Fibroblast of gingiva (primary cell): ENCODE data around the gene ADORA1.
A peak's percentile ranks its signal among the peaks of the same experiment; 100 is the strongest.

Source experiments
- DNase-seq: peaks from one replicate; pipeline ENCODE4 v3.0.0-alpha.2; 2011; ENCODE audit warnings: low read depth

ADORA1 gene

GRCh38 chr1:203186446-203187303 lies 59.1 kb downstream of the ADORA1 start, which contains the start of gene CHI3L1:
Gene CHI3L1, minus strand, starts transcription at chr1:203186704. Its CDS starts 81 bp downstream, at chr1:203186623.
- DNase-seq: no peak

GRCh38 chr1:203187304-203187685 lies 59.8 kb downstream of the ADORA1 start:
- DNase-seq: no peak

DNA sequence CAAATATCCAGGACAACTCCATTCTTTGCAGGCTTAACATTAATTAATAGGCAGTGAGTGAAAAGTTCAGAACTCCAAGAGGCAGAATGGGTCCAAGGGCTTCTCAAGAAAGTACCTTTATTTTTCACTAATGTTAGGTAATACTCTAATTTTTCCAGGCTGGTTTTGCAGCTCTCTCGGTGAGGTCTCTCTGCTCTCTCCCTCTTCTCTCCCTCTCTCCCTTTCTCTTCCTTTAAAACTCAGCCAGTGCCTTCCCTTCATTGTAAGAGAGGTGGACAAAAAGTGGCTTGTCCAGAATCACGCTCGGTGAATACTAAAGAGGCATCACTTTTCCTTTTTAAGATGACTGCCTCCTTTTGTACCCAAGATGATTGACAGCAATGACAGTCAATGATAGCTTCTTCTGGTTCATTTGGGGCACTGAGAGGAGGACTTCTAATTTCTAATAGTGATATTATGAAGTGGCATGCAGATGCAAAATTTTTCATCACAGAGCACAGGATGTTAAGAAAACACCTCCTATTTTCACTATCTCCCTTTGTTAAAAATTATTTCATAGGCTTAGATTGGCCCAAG lies 60.3 kb downstream of the ADORA1 start:
- no peak for DNase-seq

- DNase-seq: no peak
Measured at GRCh38 chr1:203188686-203189232, 61.2 kb downstream of the ADORA1 start.

- DNase-seq: no peak
Measured at GRCh38 chr1:203189951-203190352, 62.4 kb downstream of the ADORA1 start.

- DNase-seq: no peak
Measured at GRCh38 chr1:203190949-203191348, 63.4 kb downstream of the ADORA1 start.

DNA sequence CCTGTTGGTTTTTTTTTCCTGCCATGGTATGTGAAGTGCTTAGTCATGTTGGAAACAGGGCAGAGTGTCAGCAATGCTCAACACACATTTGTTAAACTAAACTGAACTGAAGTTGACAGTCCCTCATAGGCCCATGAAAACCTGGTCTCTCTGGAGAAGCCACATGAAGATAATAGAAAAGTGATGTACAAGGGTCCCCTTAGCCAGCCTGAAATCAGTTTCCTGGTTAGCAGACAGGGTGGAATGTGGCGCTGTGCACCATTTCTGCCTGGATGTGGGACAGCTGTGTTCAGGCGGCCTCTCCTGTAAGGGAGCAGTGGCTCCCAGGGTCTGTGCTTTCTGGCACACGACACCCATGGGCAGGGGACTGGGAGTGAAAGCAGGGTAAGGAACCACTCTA lies 68.8 kb downstream of the ADORA1 start:
- no peak for DNase-seq

- peak; percentile 38 for DNase-seq
Measured at GRCh38 chr1:203197625-203198024, 70.1 kb downstream of the ADORA1 start.

- no peak for DNase-seq
Measured at GRCh38 chr1:203199002-203199401, 71.5 kb downstream of the ADORA1 start.

- DNase-seq: no peak
Measured at GRCh38 chr1:203199481-203199815, 71.9 kb downstream of the ADORA1 start.

DNA sequence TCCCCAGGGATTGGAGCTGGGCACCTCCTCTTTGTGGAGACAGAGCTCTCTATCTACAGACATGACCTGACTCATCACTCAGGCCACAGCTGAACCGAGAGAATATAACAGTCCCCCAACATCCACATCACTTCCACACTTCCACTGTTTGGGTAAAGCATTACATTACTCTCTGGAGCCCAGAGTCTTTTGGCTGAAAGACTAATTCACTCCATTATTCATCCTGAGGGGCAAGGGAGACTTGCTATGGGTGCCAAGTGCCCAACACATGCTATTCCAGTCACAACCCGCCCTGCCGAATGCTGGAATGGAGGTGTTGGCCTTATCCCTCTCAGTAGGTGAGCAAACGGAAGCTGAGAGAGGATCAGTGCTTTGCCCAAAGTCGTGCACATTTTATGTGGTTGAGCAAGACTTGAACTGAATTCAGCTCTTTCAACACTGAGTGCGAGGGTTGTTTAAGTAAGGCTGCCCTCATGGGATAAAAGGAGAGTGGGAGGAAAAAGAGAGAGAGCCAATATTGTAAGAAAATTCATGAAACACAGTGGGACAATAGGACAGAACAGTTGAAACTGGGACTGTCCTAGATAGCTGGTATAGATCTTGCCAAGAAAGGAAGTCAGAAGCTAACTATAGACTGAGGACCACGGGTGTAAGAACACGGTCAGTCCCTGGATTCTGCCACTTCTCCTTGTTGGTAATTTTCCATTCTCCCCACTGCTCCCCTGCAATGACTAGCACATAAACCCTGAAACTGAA lies 72.5 kb downstream of the ADORA1 start:
- DNase-seq: peak; percentile 78

- DNase-seq: no peak
Measured at GRCh38 chr1:203200916-203201315, 73.4 kb downstream of the ADORA1 start.

DNA sequence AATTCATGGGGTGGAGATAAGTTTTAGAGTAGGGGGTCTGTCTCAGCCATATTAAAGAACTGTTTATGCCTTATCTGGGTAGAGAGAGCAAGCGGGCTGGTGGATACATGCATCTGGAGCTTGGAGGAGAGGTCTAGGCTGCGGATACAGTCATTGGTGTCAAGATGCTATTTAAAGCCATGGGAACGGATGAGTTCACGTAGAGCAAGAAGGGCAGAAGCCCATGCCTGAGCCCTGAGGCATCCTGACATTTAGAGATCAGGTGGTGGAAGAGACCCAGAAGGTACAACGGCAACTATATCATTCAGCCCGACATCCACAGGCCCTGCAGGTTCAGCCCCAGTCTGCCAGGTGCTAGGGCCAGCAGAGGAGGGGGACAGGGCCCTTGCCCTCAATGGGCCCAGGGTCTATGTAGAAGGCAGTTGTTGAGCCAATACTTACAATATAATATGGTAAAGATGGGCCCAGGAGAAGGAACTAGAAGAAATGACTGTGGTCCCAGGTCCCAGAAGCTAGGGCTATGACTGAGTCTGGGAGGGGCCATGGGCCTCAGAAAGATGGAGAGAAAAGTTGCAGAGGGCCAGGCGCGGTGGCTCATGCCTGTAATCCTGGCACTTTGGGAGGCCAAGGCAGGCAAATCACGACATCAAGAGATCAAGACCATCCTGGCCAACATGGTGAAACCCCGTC lies 74.1 kb downstream of the ADORA1 start:
- no peak for DNase-seq

DNA sequence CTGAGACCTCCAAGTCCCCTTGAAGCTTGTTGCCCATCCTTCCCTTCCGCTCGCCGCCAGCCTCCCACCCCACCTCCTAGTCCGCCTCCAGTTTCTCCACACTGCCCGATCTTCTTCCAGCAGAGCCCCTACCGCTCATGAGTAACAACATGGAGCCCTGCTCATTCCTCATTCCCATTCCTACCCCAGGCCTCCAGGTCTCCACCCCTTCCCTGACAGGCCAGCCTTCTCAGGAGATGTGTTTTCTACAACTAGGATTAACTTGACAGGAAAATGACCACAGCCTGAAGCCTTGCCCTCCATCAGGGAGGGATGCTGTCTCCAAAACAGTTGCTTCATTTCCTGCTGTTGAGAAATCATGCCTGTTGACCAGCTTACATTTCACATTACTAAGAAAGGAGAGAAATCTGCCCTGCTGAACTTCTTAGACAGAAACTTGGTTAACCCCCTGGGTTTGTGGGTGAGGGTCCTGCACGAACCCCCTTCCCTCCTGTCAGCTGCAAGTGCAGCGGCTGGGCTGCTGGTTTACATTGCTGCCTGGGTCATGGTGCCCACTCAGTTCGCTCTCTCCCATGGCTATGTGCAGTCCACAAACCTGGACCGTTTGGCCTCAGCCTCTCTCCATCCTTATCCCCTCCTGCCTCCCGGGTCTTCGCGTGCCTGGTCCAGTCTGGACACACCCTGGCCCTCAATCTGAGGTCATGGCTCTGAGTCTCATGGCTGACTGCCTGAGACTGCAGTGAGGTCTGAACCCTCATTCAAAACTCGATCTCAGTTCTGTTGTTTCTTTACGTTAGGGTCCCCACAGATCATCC lies 75.1 kb downstream of the ADORA1 start:
- DNase-seq: peak; percentile 72

- no peak for DNase-seq
Measured at GRCh38 chr1:203204756-203205155, 77.2 kb downstream of the ADORA1 start.

GRCh38 chr1:203206129-203206687 lies 78.7 kb downstream of the ADORA1 start:
- no peak for DNase-seq

DNA sequence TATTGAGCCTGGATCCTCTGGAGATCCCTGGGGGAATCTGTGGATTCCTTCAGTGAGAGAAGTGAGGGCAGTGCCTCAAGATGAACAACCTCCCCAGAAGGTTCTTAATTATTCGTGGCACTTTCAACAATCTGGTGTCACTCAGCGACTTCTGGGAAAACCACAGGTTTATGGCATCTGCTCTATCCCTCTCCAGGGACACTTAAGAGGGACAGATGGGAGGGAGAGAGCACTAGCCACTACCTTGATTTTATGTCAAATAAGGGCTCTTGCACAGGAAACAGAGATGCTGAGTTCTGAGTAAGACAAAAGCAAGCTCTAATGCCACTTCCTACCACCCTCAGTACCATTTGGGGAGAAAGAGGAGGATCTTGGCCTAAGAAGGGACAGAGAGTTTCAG lies 80.2 kb downstream of the ADORA1 start:
- DNase-seq: no peak

- DNase-seq: no peak
Measured at GRCh38 chr1:203208181-203208580, 80.7 kb downstream of the ADORA1 start.

GRCh38 chr1:203210350-203210749 lies 82.8 kb downstream of the ADORA1 start:
- no peak for DNase-seq

GRCh38 chr1:203210988-203211387 lies 83.5 kb downstream of the ADORA1 start:
- DNase-seq: no peak

GRCh38 chr1:203211812-203212211 lies 84.3 kb downstream of the ADORA1 start:
- no peak for DNase-seq
